ENCODE results near the gene CENPN. TPM values are rescaled to one million over a fixed set of nuclear protein-coding genes. Genes with fewer than 3 reads are reported as not detected.

The CENPN gene
- total and polyA plus RNA-seq, 2 of the 13 experiments (the other 11 are each of a cell fraction or from before 2014, with no cell fraction given), result 29.7 to 129 TPM

GRCh38 chr16:81035398-81035974 lies 28.5 kb downstream of the CENPN start, which contains the start of gene ATMIN (continued):
- TF ChIP-seq HMGXB4 (CRISPR knock-in tag; IDR thresholded peaks at IDR 0.05; ENCODE audit: borderline replicate concordance in 1 of 2, low read depth in 1 of 2), result peak; percentile 70 to 95
- TF ChIP-seq KLF9 (CRISPR knock-in tag; IDR thresholded peaks at IDR 0.05; ENCODE audit: low read depth), result no peak
- TF ChIP-seq ZNF772 (CRISPR knock-in tag; IDR thresholded peaks at IDR 0.05), result 0 out of 2 replicates have a peak, but pooled peaks have one; percentile 46
- 0 out of 2 replicates have a peak, but pooled peaks have one; percentile 42 for TF ChIP-seq MED1 (CRISPR knock-in tag; IDR thresholded peaks at IDR 0.05)
- peak; percentile 85 for TF ChIP-seq SMC3 (IDR thresholded peaks at IDR 0.05; ENCODE audit: low read length)
- TF ChIP-seq SOX13 (IDR thresholded peaks at IDR 0.05), result no peak
- no peak for TF ChIP-seq SOX13 (CRISPR knock-in tag; conservative IDR thresholded peaks at IDR 0.05 in 1 of 2, IDR thresholded peaks at IDR 0.05 in 1 of 2)
- no peak for TF ChIP-seq ZNF230 (CRISPR knock-in tag; IDR thresholded peaks at IDR 0.05)
- peak; percentile 52; the same call in 1 of the 2 replicates for TF ChIP-seq PPARG (CRISPR knock-in tag; conservative IDR thresholded peaks at IDR 0.05)
- no peak for TF ChIP-seq ZNF569 (CRISPR knock-in tag; IDR thresholded peaks at IDR 0.05; ENCODE audit: borderline replicate concordance)
- TF ChIP-seq ZNF253 (CRISPR knock-in tag; IDR thresholded peaks at IDR 0.05; ENCODE audit: borderline replicate concordance), result no peak
- TF ChIP-seq ZFYVE20 (CRISPR knock-in tag; IDR thresholded peaks at IDR 0.05; ENCODE audit: borderline replicate concordance, low read depth), result 0 out of 2 replicates have a peak, but pooled peaks have one; percentile 7
- peak; percentile 63; the same call in 1 of the 2 replicates for TF ChIP-seq ZSCAN31 (CRISPR knock-in tag; IDR thresholded peaks at IDR 0.05; ENCODE audit: low read depth)
- no peak for TF ChIP-seq MEIS1 (CRISPR knock-in tag; IDR thresholded peaks at IDR 0.05; ENCODE audit: borderline replicate concordance)
- TF ChIP-seq ARID3A (IDR thresholded peaks at IDR 0.05; ENCODE audit: low read depth, low read length), result peak; percentile 63; the same call in 1 of the 2 replicates
- TF ChIP-seq CEBPG (CRISPR knock-in tag; IDR thresholded peaks at IDR 0.05), result no peak
- no peak for TF ChIP-seq MLXIP (CRISPR knock-in tag; IDR thresholded peaks at IDR 0.05; ENCODE audit: borderline replicate concordance)
- no peak for TF ChIP-seq REXO4 (CRISPR knock-in tag; IDR thresholded peaks at IDR 0.05; ENCODE audit: borderline replicate concordance)
- TF ChIP-seq ETV5 (CRISPR knock-in tag; IDR thresholded peaks at IDR 0.05; ENCODE audit: borderline replicate concordance), result peak; percentile 61; the same call in 1 of the 2 replicates

Data from HepG2 (cell line).